NCI-H524 treated with DMSO at 0.1 percent for 48 hours (cell line): ENCODE data around the gene SLC6A7.

Experiments used
- DNase-seq: peaks from one replicate; lab custom pipeline; 2025; lab: John Stamatoyannopoulos, UW

Gene SLC6A7

DNA sequence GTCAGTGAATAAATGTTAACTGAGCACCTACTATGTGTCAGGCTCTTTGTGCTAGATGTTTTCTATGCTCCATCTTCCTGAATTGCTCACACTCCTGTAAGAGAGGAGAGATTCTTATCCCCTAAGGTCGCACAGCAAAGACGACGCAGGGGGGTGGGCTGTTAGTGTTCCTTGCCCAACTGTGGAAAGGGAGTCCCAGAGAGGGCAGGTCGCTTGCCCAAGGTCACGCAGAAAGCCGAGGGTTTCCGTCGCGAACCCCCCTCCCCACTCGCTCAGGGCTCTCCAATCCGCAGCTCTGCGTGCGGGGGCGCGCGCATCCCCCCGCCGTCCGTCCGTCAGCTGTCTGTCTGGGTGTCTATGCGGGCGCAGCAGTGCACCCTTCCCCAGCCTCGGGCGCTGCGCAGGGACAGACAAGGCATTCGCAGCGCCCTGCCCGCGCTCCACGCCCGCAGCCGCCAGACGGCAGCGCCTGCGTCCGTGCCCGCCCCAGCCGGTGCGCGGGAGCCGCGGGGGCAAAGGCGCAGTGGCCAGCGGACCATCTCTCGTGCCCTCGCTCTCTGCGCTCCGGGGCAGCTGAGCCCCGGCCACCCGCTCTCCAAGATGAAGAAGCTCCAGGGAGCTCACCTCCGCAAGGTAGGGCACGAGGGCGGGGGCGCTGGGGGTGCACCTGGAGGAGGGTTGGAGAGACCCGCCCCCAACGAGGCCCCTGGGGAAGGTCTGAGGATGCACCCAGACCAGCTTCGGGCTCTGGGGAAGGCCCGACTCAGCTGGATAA lies at the start of gene SLC6A7:
Gene SLC6A7 (plus strand): TSS at position 335 of the 775 bp plus-strand sequence. CDS start 266 bp downstream, at position 601.
- no peak for DNase-seq

DNA sequence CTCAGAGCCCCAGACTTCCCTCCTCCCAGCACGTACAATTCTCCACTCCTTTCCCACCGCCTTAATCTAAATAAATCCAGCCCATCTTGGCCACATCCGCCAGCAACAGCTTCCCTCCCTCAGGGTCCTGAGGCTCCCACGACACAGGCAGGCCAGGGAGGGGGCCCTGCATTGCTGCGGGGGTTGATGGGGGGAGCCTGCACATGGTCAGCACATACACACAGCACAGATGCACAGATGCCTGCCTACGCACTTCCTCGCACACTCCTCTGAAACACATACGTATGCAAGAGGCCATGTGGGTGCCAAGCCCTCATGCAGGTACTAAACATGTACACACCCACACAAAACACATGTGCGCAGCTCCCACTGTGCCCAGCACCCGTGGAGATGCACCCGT lies 49.0 kb upstream of the SLC6A7 start:
- DNase-seq, result no peak

DNA sequence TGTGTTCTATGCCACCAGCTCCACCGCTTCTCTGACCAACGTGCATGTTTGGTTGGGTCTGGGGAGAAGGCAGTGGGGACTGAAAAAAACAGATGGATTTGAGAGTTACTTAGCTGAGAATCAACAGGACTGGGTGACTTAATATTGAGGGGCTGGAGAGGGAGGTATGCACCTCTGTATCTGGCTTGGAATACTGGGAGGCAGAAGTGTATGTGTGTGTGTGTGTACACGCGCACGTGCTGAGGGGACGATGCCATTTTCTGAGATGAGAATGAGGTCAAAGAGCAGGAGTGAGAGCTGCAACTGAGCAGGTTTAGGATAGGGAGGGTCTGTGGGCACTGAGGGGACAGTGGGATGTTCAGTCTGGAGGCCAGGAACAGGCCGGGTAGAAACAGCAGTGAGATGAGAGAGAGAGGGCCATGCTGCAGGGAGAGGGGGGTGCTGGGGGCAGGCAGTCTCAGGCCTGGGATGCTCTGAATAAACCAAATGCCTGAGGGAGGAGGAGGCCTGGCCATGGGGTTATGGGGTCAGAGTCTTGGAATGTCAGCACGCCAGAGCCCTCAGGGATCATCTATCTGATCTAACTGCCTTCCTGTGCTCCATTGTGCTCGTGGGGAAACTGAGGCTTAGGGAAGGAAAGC lies 48.2 kb upstream of the SLC6A7 start:
- DNase-seq, result no peak

DNA sequence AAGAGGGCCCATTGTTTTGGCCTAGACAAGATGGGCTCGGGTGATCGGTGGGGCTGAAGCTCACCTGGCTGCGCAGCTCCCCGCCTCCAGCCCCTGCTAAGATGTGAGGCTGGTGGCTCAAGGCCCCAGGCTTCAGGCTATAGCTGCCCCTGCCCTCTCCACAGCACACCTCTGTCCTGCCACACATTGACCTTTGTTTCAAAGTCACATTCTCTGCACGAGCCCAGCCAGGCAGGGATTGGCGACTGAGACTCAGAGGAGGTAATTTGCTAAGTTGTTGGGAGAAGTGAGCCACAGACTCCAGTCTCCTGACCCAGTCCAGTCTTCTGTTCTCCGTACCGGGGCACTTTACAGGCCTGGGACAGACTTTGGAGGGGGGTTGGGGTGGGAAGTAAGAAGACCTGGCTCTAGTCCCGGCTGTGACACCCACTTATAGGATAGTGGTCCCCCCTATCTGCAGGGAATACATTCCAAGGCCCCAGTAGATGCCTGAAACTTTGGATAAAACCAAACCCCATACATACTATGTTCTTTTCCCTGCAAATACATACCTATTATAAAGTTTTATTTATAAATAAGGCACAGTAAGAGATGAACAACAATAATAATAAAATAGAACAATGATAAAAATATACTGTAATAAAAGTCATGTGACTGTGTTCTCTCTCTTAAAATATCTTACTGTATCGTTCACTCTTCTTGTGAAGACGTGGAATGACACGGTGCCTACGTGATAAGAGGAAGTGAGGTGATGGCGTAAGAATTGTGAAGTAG lies 47.5 kb upstream of the SLC6A7 start:
- no peak for DNase-seq

DNA sequence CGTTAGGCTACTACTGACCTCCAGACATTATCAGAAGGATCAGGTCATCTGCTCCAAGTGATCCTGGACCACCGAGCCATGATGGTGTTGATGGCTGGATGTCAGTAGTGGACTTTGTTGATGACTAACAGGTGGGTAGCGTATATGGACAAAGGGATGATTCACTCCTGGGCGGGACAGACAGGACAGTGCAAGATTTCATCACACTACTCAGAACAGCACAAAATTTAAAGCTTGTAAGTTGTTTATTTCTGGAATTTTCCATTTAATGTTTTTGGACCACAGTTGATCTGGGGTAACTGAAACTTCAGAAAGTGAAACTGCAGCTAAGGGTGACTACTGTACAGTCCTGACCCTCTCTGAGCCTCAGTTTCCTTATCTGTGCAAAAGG lies 46.9 kb upstream of the SLC6A7 start:
- DNase-seq, result no peak

DNA sequence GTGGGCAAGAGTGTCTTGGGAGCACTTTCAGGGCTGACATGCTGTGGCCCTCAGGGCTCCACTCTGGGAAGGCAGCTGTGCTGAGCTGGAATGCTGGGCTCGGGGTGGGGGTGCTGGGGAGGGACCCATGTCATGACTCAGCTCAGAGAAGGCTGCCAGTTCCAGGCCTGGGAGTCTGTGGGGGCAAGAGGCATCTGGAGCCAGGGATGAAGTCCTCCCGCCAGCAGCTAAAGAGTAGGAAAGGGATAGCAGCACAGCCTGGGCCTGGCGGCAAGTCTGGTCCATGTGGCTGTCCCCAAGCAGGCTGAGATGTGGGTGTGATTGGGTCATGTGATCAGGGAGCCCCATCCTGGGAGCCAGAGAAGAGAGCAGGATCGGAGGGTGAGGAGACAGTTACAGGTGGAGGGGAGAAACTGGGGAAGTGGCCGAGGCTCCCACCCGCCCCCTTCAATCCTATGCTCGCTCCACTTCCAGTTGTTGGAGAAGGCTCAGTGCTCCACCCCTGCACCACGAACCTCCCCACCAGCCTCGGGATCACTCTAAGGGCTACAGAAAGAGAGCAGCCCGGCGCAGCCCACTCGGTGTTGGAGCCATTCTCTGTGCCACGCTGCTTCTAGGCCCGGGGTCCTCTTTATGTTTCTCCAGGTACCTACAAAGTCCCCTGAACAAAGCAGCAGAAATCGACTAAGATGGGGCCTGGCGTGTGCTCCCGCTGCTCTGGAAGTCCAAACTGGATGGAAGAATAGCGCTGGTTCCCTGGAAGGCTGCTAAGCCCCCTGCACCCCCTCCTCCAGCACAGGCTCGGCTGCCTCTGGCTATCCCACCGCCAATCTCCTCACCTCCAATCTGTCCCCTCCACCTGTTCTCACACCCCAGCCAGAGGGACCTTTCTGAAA lies 46.3 kb upstream of the SLC6A7 start:
- DNase-seq, result no peak

DNA sequence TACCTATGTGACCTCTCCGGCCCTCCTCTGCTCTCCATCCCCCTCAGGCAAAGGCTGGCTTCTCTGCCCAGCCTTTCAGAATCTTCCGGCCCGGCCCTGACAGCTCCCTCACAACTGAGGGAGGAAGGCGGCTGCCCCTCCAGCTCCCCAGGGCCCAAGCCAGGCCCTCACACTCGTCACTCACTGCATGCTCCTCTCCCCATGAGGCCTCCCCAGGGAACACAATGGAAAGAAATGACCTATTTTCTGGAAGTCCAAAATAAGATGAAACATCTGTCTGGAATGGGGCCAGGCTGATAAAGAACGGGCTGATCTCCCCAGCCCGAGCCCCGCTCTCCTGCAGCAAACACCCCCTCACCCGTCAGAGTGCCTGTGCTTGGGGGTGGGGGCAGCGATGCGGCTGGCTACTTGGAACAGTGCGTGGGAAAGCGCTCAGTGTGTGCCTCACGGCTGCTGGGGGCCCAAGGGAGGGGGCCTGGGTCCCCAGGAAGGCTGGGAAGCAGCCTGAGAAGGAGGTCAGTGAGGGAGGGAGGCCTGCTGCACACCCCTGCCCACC lies 45.5 kb upstream of the SLC6A7 start:
- no peak for DNase-seq

DNA sequence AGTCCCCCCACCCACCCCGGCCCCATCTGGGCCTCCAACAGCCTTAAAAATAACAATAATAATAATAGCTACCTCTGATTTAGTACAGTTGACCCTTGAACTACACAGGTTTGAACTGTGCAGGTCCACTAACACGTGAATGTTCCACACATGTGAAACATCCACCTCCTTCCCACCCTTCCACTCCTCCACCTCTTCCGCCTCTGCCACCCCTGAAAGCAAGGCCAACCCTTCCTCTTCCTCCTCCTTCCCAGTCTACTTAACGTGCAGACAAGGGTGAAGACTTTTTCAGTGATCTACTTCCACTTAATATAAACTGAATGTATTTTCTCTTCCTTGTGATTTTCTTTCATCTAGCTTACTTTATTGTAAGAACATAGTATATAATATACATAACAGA lies 45.0 kb upstream of the SLC6A7 start:
- DNase-seq, result no peak

DNA sequence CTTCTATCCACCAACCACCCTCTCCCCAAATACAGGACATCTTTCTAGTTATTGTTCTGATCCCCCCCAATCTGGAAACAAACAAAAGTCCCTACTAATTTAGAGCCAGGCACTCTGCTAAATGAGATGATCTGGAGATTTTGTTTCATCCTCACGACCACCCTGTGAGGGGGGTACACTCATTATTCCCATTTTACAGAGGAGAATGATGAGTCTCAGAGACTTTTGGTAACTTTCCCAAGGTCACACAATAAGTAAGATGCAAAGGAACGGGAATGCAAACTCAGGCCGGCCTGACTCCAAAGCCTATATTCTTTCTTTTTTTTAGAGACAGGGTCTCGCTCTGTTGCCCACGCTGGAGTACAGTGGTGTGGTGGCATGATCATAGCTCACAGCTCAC lies 43.6 kb upstream of the SLC6A7 start:
- DNase-seq, result no peak

DNA sequence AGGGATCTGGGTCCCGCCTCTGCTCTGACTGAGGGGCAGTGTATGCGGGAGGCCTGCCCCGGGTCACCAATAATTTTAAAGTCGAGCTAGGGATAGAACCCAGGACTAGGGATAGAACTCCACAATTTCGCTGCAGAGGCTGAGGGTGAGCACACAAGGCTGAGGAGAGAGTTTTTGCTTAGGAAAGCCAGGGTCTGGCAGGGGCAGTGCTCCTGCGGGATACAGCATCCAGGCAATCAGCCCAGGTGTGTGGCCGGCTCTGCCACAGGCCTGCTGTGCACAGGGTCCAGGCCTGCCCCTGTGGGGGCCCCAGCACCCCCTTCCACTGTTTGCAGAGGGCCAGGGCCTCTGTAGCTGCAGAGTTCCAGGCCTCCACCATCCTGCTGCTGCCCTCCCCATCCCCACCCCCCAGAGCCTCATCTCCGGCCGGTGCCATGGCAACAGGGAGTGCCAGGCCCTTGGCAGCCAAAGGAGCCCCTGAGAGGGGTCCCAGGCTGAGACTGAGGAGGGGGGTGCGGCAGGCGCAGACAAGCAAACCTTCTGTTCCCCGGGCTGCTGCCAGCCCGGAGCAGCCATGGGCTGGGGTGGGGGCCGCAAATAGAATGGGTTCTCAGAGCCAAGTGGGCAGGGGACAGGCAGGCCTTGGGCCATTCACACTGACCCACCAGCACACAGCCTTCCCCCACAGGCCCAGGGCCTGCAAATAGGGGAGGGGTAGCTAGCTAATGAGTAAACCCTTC lies 42.8 kb upstream of the SLC6A7 start:
- no peak for DNase-seq

DNA sequence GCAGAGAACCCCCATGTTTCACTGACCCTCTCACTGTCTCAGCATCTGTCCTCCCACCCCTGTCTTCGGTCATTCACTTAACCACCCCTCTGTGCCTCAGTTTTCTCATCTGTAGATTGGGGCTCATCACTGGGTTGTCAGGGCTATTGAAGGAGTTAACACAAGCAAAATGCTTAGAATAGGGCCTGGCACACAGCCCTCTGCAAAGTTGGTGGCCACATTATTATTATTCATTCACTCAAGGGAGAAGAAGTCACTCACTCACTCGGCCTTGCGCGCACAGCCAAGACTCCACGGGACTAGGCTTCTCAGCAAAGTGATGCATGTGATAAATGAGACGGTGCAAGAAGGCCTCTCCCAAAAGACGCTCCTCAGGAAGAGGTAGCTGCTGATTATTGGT lies 42.2 kb upstream of the SLC6A7 start:
- no peak for DNase-seq

DNA sequence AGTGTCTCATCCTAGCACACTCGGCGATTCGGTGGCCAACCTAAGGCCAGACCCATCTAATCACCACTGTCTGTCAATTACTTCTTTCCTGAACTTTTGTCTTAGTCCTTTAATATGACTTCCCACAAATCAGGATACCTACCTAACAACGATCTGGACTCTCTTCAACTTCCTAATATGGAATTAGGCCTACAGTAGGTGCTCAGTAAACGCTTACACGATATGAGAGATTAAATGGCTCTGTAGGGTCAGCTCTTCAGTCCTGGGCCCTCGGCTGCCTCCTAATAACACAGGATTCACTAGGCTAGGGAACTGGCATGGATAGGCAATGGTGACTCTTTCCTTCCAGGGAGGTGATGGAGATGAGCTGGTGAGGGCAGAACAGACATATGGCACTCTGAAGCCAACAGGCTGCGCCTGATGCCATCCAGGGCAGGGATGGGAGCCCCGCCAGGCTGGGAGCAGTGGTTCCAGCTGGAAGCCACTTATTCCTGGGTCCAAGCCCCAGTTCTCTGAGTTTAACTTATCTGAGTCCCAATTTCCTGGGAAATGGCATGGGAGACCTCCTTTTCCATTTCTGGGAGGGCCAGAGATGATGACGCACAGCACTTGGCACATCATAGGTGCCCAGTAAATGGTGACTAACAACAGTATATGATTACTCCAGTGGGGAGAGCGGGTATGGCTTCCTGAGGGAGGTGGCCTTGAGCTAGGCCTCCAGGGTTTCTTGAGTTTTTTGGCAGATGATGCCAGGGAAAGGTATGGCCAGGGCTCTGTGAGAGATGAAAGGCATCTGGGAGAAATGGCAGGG lies 41.5 kb upstream of the SLC6A7 start:
- no peak for DNase-seq

DNA sequence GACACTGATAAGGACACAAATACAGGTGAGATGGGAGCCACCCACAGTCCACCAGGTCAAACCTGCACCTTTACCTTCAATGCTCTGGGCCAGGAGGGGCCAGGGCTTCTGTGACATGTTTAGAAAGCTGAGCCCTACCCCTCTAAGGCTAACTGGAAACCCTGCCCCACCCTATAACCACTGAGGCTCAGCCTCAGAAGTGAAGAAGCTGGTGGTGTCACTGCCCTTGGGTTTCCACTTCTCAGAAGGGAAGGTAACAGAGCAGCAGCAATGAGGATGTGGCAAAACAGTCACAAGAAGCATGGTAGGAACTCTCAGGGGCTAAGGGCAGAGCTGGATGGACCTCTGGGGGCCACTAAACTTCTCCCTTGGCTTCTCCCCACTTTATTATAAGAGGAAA lies 40.2 kb upstream of the SLC6A7 start:
- DNase-seq, result no peak

DNA sequence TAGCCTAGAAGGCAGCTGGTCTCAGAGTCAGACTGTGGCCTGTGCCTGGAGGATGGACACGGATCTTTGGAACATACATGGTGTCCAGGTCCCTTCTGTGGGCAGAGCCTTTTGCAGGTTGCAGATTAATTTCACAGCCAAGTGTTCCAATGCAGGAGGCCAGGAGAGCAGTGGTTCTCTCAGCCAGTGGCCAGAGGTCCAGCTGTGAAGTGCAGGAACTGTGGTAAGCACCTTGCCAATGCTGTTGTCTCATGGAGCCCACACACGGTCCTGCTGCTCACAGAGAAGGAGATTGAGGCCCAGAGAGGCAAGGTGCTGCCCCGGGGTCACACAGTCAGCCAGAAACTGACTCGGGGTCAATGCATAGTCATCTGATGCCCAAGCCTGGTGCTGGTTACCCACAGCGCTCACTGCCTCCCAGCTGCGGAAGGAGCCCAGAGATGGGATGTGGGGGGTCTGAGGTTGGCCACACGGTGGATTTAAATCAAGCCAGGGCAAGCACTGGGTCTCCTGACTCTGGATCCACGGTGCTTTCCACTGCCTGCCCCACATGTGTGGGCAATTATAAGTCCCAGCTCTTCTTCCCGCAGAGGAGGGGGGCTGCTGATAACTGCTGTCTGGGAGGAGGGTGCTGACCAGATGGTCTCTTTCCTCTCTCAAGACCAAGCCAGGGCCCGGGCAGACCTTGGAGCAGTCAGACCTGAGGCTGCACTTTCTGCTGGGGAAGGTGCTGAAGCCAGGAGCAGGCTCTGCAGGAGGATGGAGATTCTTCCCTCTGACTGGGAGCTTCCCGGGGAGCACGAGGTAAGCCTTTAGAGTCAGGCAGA lies 37.0 kb upstream of the SLC6A7 start:
- DNase-seq, result no peak

DNA sequence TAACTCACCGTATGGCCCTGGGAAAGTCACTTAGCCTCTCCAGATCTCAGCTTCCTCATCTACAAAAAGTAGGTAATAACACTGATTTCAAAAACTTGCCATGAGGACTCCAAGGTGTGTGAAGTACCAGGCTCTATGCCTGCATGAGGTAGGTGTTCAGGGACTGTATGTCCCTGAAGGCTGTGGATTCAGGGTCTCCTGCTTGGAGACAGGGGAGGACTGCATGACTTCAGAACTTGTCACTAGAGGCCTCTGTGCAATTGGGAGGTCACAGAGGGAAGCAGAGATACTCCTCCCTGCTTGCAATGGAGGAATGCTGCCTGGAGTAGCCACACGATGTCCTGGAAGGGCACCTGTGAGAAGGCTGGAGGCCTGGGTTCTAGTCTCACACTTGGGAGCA lies 36.4 kb upstream of the SLC6A7 start:
- no peak for DNase-seq

DNA sequence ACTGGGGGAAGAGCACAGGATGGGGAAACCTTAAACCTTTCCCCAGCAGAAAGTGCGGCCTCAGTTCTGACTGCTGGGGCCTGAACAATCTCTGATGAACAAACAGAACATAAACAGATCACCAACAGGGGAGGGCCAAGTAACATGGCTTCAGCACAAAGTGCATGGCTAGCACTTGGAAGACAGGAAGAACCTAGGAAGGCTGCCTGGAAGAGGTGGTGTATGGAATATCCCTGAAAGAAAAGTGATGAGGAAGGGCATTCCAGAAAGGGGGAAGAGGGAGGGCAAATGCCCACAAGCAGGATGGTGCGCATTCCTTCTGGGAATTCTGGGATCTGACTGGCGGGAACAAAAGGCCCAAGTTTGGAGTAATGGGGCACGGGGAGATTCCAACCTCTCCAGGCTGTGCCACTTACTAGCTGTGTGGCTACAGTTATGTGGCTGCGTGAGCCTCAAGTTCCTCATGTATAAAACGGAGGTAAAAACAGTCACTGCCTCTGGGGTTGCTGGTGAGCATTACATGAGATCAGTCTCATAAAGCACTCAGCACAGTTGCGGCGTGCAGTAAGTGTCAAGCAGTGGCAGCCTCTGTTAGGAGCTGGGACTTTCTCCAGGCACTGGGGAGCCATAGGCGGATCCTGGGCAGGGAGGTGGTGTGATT lies 35.8 kb upstream of the SLC6A7 start:
- no peak for DNase-seq

DNA sequence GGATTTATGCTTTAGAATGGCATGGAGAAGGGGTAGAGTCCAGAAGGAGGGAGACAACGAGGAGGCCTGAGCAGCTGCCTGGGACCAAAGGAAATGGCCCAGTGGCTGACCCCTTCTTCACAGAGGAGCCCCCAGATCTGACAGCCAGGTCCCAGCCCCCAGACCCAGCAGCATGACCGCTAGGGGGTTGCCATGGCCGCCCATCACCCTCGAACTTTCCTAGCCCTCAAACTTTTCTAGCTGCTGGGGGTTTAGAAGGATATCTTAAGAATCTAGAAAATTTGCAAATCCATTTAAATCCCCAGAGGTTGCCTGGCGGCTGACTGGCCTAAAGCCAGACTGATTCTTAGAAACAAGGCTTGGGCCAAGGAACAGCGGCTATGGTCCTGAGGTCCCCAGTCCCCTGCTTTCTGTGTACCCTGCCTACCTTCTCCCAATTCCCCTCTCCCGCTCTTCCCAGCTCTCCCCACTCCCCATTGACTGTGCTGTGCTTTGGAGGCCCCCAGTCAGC lies 35.2 kb upstream of the SLC6A7 start:
- DNase-seq, result no peak

DNA sequence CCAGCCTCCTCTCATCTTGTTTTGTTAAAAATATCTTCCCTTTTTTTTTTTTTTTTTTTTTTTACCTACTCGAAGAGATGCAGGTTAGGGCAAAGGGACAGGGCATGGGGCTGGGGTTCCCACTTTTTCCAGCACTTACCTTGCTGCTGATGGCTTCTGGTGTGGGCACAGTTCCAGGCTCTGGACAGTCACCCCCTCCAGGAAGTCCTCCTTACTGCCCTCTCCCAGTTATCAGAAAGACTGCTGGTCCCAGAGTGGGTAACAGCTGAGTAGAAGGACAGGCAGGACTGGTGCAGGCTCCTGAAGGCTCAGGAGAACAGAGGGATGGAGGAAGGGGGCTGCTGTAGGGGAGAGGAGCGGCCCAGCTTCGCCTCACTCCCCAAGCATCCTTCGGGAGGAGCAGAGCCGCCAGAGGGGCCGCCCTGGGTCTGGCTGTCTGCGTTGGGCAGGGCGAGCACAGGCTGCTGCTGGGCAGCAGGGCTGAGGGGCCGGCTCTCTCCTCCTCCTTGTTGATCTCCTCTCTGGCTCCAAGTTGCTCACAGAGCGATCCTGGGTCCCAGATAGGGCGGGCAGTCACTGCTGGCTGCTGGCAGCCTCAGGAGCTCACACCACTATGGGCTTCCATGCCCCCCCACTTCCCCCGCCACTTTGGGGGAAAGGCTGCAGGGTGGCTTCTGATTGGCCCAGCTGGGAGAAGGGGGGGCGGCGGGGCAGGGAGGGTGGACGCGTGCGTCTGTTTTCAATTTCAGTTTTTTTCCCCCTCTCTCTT lies 34.4 kb upstream of the SLC6A7 start, which contains the start of gene PDGFRB:
Gene PDGFRB (minus strand): TSS at position 588 of the 769 bp plus-strand sequence. CDS start 18,798 bp downstream, outside the sequence.
- no peak for DNase-seq
